Tibial nerve (tissue), 4 donors: Measurements from ENCODE around the gene DMAP1. TPM values are rescaled to one million over a fixed set of nuclear protein-coding genes. Genes with fewer than 3 reads are reported as not detected.

Experiments used
- DNase-seq, 2 donors: peaks; one replicate each; pipeline ENCODE4 v3.0.0-alpha.2; 2019; ENCODE audit warnings: low spot score in 2 of 2
- H3K27ac ChIP-seq, 4 donors: fragments of 200-600 bp; sonication (generic) in 3 of 4; one replicate each; pipeline ENCODE4 v1.5.1; 2017 to 2019; ENCODE audit warnings: mild to moderate bottlenecking in 1 of 4
- H3K27me3 ChIP-seq, 2 donors: fragments of 200-600 bp; sonication (generic) in 1 of 2; one replicate each; pipeline versions ENCODE4 v1.5.1 to v1.6.0; 2017 to 2019
- H3K36me3 ChIP-seq, 3 donors: fragments of 200-600 bp; sonication (generic); one replicate each; pipeline ENCODE4 v1.5.1; 2018 to 2019
- H3K4me1 ChIP-seq, 4 donors: fragments of 200-600 bp; sonication (generic) in 3 of 4; one replicate each; pipeline ENCODE4 v1.5.1; 2017 to 2019
- H3K4me3 ChIP-seq, 4 donors: fragments of 200-600 bp; sonication (generic) in 3 of 4; one replicate each; pipeline ENCODE4 v1.5.1; 2017 to 2019; ENCODE audit warnings: mild to moderate bottlenecking in 1 of 4, moderate library complexity in 1 of 4
- H3K9me3 ChIP-seq, 4 donors: fragments of 200-600 bp; sonication (generic) in 3 of 4; one replicate each; pipeline ENCODE4 v1.5.1; 2017 to 2019
- CTCF ChIP-seq, 5 experiments: fragments of 200-600 bp in 3 of 5; fragments of 450-650 bp in 2 of 5; sonication (generic) in 3 of 5; IDR thresholded peaks; one replicate each; pipeline ENCODE4 v1.5.1; 2016 to 2019; ENCODE audit warnings: antibody characterized with exemption in 5 of 5, mild to moderate bottlenecking in 3 of 5, moderate library complexity in 2 of 5
- EP300 ChIP-seq, 2 donors: sonication (generic); formaldehyde crosslinking; IDR thresholded peaks; one replicate each; pipeline ENCODE4 v1.6.1; 2017; ENCODE audit warnings: antibody characterized with exemption in 2 of 2, mild to moderate bottlenecking in 1 of 2
- POLR2A ChIP-seq, 2 donors: fragments of 450-650 bp; IDR thresholded peaks; one replicate each; pipeline ENCODE4 v1.6.1; 2017; ENCODE audit warnings: antibody characterized with exemption in 2 of 2, mild to moderate bottlenecking in 2 of 2, moderate library complexity in 2 of 2
- WGBS, 2 donors: methylation state at CpG; one replicate each; pipeline ENCODE4 v1.1.5; 2018; 5-methylcytosine and 5-hydroxymethylcytosine counted together
- small RNA-seq: library from RNA; depleted of rRNA; stranded (forward); fragments of <200 nt; gene quantifications from one replicate; pipeline ENCODE3, GENCODE V24; 2016
- total RNA-seq, 4 donors: library from RNA; depleted of rRNA; stranded (reverse); fragments of >200 nt; gene quantifications; one replicate each; pipeline ENCODE4 v1.1.0, GENCODE V29; 2016

The DMAP1 gene
- total RNA-seq, 4 donors from 2014 or later: 39.8 to 81.2 (median 67.0) TPM

- 76 to 80% methylated on average over 5 of the region's 5 CpGs for WGBS, 2 donors
- DNase-seq: no peak
- peaks cover 0 to 7% (median 0%) of the 10 kb centered on the region in 3 donors for H3K36me3 ChIP-seq
Measured at GRCh38 chr1:44267438-44267837, 54.2 kb downstream of the DMAP1 start.

GRCh38 chr1:44268054-44268453 lies 54.8 kb downstream of the DMAP1 start:
- no peak for TF ChIP-seq EP300 (IDR thresholded peaks at IDR 0.05)
- TF ChIP-seq CTCF (IDR thresholded peaks at IDR 0.05): no peak
- no peak for TF ChIP-seq POLR2A (IDR thresholded peaks at IDR 0.05)
- Histone ChIP-seq H3K27ac (no peak overlapping the region), H3K9me3 (no peaks in the 10 kb centered on the region), H3K36me3 (peaks cover 0 to 7% (median 0%) of the 10 kb centered on the region in 3 donors), H3K27me3 (no peaks in the 10 kb centered on the region), H3K4me1 (peaks cover 0 to 14% (median 0%) of the 10 kb centered on the region in 4 donors), H3K4me3 (no peak overlapping the region)
- DNase-seq: no peak
- 96% methylated on average over 1 of the region's 1 CpG for WGBS, 2 donors

More at GRCh38 chr1:44267438-44267837, 54.2 kb downstream of the DMAP1 start:
- no peak overlapping the region for H3K27ac ChIP-seq
- H3K4me3 ChIP-seq: no peak overlapping the region
- TF ChIP-seq EP300 (IDR thresholded peaks at IDR 0.05) (no peak), CTCF (IDR thresholded peaks at IDR 0.05) (no peak), POLR2A (IDR thresholded peaks at IDR 0.05) (no peak)
- H3K9me3 ChIP-seq: no peaks in the 10 kb centered on the region
- no peaks in the 10 kb centered on the region for H3K27me3 ChIP-seq
- peaks cover 0 to 20% (median 0%) of the 10 kb centered on the region in 4 donors for H3K4me1 ChIP-seq

Small RNA genes lying within 50 kb of the gene (small RNA-seq; reads per million reads assigned to genes)
- not detected for gene AL035417.1

Other genes starting within 250 kb of the DMAP1 start
- gene DPH2, start 243.5 kb upstream of the DMAP1 start, total RNA-seq: 10 to 100 TPM; 25.7 to 41.7 (median 31.9) TPM
- gene ATP6V0B, start 238.5 kb upstream of the DMAP1 start, total RNA-seq: 100 to 1,000 TPM; 101 to 132 (median 113) TPM
- gene B4GALT2, start 234.3 kb upstream of the DMAP1 start, total RNA-seq: 10 to 100 TPM; 15.5 to 49.8 (median 21.1) TPM
- 10 to 100 TPM in 1 of 4 donors, 1 to 10 TPM in 3; 5.4 to 18.8 (median 8.9) TPM for gene CCDC24, start 221.9 kb upstream of the DMAP1 start, total RNA-seq
- gene SLC6A9, start 182.0 kb upstream of the DMAP1 start, total RNA-seq: 1 to 10 TPM in 1 of 4 donors, under 1 TPM in 3; 0.42 to 1.8 (median 0.83) TPM
- not detected for gene KLF17, start 94.7 kb upstream of the DMAP1 start, total RNA-seq
- gene KLF18, start 71.8 kb upstream of the DMAP1 start, total RNA-seq: not detected
- gene ERI3, start 141.8 kb downstream of the DMAP1 start, total RNA-seq: 10 to 100 TPM; 60.1 to 82.2 (median 66.5) TPM
- gene RNF220, start 191.8 kb downstream of the DMAP1 start, total RNA-seq: 100 to 1,000 TPM; 110 to 151 (median 114) TPM